PC-9 (cell line): ENCODE results near the gene TTLL7. TPM values are rescaled to one million over a fixed set of nuclear protein-coding genes. Genes with fewer than 3 reads are reported as not detected.

Experiments
- BruUV-seq: library from RNA; stranded (reverse); fragments of 400-500 nt; replicated peaks from 2 replicates; lab custom pipeline; 2021; lab: Mats Ljungman, UMichigan
- CTCF ChIA-PET: fragments of 300-600 bp; sonication (Branson Sonifier 250); formaldehyde crosslinking; loops from one replicate; lab custom pipeline; 2022; ENCODE audit warnings: antibody characterized with exemption; lab: Charles Lee
- POLR2A ChIA-PET: fragments of 300-600 bp; sonication (Branson Sonifier 250); formaldehyde crosslinking; loops from one replicate; lab custom pipeline; 2022; ENCODE audit warnings: antibody characterized with exemption; ENCODE audit not compliant: unreplicated experiment; lab: Charles Lee
- DNase-seq, 2 experiments: peaks; one replicate each; pipeline versions ENCODE4 v3.0.0 to v3.0.0-alpha.2; 2015 to 2022; ENCODE audit warnings: mixed read lengths in 1 of 2
- H2AFZ ChIP-seq: fragments of 200-600 bp; sonication (generic); 2 replicates; pipeline ENCODE4 v1.8.1; 2017; ENCODE audit warnings: antibody characterized with exemption
- H3F3A ChIP-seq: fragments of 200-600 bp; sonication (generic); 2 replicates; pipeline ENCODE4 v1.8.1; 2017; ENCODE audit warnings: antibody characterized with exemption, mild to moderate bottlenecking, low read depth; ENCODE audit not compliant: insufficient read depth
- H3K27ac ChIP-seq: fragments of 200-600 bp; sonication (generic); 2 replicates; pipeline ENCODE4 v1.6.1; 2016; ENCODE audit warnings: mixed run types
- H3K27me3 ChIP-seq: fragments of 200-600 bp; sonication (generic); 2 replicates; pipeline ENCODE4 v1.6.1; 2016; ENCODE audit warnings: low read depth, mixed run types; ENCODE audit not compliant: insufficient read depth
- H3K36me3 ChIP-seq: fragments of 200-600 bp; sonication (generic); 2 replicates; pipeline ENCODE4 v1.6.1; 2016; ENCODE audit warnings: low read depth, mixed run types
- H3K4me1 ChIP-seq: fragments of 200-600 bp; sonication (generic); replicated peaks from 2 replicates; pipeline ENCODE4 v1.6.1; 2016; ENCODE audit warnings: mixed run types; ENCODE audit not compliant: insufficient read depth
- H3K4me2 ChIP-seq: fragments of 200-600 bp; sonication (generic); 2 replicates; pipeline ENCODE4 v1.6.1; 2017; ENCODE audit warnings: mixed run types
- H3K4me3 ChIP-seq: fragments of 200-600 bp; sonication (generic); 2 replicates; pipeline ENCODE4 v1.6.1; 2016; ENCODE audit warnings: mixed run types
- H3K79me2 ChIP-seq: fragments of 200-600 bp; sonication (generic); 2 replicates; pipeline ENCODE4 v1.6.1; 2017; ENCODE audit warnings: low read depth, mixed run types
- H3K9me2 ChIP-seq: fragments of 200-600 bp; sonication (generic); 2 replicates; pipeline ENCODE4 v1.8.1; 2017; ENCODE audit warnings: mild to moderate bottlenecking; ENCODE audit not compliant: insufficient read depth
- H3K9me3 ChIP-seq: fragments of 200-600 bp; sonication (generic); 2 replicates; pipeline ENCODE4 v1.8.1; 2016; ENCODE audit warnings: low read depth; ENCODE audit not compliant: insufficient read depth
- H4K20me1 ChIP-seq: fragments of 200-600 bp; sonication (generic); 2 replicates; pipeline ENCODE4 v1.8.1; 2017; ENCODE audit not compliant: insufficient read depth
- EZH2 ChIP-seq: fragments of 200-600 bp; sonication (generic); IDR thresholded peaks from 2 replicates; pipeline ENCODE4 v1.8.0; 2017; ENCODE audit warnings: antibody characterized with exemption, low read depth
- intact Hi-C: fragments of 100-400 bp; cut with micrococcal nuclease; formaldehyde crosslinking; loops from one replicate; pipeline ENCODE4 v1.10.0; 2022; ENCODE audit not compliant: unreplicated experiment
- total RNA-seq: library from RNA; stranded (reverse); gene quantifications from 2 replicates; pipeline ENCODE4 v1.2.3, GENCODE V29; 2021
- TF ChIP-seq, protein P1 (sequence below): fragments of 200-600 bp; sonication (generic); conservative IDR thresholded peaks from 2 replicates; pipeline ENCODE4 v1.6.1; 2017; ENCODE audit warnings: mixed run types, antibody characterized with exemption, mild to moderate bottlenecking, moderate library complexity

Gene TTLL7
- total RNA-seq, 1 experiment from 2014 or later: 4.1 TPM

DNA sequence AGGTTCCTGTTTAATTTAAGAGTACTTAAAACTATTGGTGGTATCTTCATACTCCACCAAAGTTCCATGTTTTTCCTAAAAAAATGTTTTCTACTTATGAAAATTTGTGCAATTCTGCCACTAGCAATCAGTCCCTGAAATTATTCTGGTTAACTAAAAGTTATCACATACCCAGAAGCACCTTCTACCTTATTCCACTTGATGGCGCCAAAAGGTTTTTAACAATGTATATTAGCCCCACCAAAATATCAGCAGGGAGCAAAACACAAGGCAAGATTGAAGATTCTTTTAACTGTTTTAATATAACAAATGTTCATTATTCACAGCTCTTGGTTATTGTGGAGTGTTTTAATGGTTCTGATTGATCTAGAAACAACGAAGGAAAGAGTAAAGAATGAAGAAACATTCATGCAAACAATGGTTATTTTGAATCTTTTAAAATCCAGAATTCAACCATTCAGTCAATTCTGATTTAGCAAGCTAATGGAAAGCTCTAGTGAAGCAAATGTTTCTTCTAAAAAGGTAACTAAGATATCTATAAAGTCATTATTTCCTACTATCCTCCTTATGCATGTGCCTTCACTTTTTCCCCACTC, 67.2 kb downstream of the TTLL7 start:
- DNase-seq: peak in 1 of 2 experiments; percentile 6
- Histone ChIP-seq H3K27me3 (no peaks in the 10 kb centered on the region), H2AFZ (no peak overlapping the region), H3K9me3 (no peaks in the 10 kb centered on the region), H3K4me3 (no peak overlapping the region), H4K20me1 (no peaks in the 10 kb centered on the region), H3K27ac (no peak overlapping the region), H3K36me3 (no peaks in the 10 kb centered on the region), H3K4me2 (no peak overlapping the region), H3K4me1 (no peaks in the 10 kb centered on the region), H3K9me2 (no peaks in the 10 kb centered on the region), H3F3A (no peaks in the 10 kb centered on the region), H3K79me2 (no peaks in the 10 kb centered on the region)
- ChIA-PET POLR2A (interaction anchor here (0.7 kb wide), 1 partner anchor 501 kb away, joined by 3 read pairs; no protein-coding TSS in a partner anchor), CTCF (no interaction called here)
- intact Hi-C loops: loop anchor here (1.0 to 5.0 kb wide), 4 partner anchors 192 to 841 kb away; no protein-coding TSS in a partner anchor
- no peak for TF ChIP-seq EZH2
- TF ChIP-seq, protein P1, sequence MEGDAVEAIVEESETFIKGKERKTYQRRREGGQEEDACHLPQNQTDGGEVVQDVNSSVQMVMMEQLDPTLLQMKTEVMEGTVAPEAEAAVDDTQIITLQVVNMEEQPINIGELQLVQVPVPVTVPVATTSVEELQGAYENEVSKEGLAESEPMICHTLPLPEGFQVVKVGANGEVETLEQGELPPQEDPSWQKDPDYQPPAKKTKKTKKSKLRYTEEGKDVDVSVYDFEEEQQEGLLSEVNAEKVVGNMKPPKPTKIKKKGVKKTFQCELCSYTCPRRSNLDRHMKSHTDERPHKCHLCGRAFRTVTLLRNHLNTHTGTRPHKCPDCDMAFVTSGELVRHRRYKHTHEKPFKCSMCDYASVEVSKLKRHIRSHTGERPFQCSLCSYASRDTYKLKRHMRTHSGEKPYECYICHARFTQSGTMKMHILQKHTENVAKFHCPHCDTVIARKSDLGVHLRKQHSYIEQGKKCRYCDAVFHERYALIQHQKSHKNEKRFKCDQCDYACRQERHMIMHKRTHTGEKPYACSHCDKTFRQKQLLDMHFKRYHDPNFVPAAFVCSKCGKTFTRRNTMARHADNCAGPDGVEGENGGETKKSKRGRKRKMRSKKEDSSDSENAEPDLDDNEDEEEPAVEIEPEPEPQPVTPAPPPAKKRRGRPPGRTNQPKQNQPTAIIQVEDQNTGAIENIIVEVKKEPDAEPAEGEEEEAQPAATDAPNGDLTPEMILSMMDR: peak; percentile 89
- no TSS peak for BruUV-seq

DNA sequence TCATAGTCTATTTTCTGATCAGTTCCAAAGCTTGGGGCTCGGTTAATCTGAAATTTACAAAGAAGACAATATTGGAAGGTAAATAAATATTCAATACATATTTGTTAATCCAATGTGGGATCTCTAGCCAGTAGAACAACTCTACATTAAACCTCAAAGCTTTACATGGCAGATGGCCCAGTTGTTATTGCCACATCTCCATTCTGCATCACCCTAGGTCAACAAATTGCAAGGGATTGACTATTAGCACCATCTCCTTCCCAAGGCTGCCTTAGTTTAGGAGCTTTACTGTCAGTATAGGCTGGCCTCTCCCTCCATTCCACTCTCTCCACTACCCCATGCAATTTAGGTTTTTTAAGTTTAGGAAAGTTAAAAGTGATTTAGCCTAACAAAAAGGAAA, 69.7 kb downstream of the TTLL7 start:
- intact Hi-C loops: no loop called here
- no peaks in the 10 kb centered on the region for H3K36me3 ChIP-seq
- TF ChIP-seq, protein P1: no peak
- TF ChIP-seq EZH2: no peak
- H3F3A ChIP-seq: no peaks in the 10 kb centered on the region
- POLR2A ChIA-PET: interaction anchor here (0.7 kb wide), 1 partner anchor 704 kb away, joined by 4 read pairs; no protein-coding TSS in a partner anchor
- BruUV-seq: no TSS peak
- H3K9me3 ChIP-seq: no peaks in the 10 kb centered on the region
- no peak for DNase-seq
- H3K79me2 ChIP-seq: no peaks in the 10 kb centered on the region
- no peak overlapping the region for H3K4me3 ChIP-seq
- CTCF ChIA-PET: no interaction called here
- H4K20me1 ChIP-seq: no peaks in the 10 kb centered on the region
- H3K4me2 ChIP-seq: no peak overlapping the region
- H3K27ac ChIP-seq: no peak overlapping the region
- H3K27me3 ChIP-seq: no peaks in the 10 kb centered on the region
- H3K4me1 ChIP-seq: no peaks in the 10 kb centered on the region
- H3K9me2 ChIP-seq: no peaks in the 10 kb centered on the region
- no peak overlapping the region for H2AFZ ChIP-seq

DNA sequence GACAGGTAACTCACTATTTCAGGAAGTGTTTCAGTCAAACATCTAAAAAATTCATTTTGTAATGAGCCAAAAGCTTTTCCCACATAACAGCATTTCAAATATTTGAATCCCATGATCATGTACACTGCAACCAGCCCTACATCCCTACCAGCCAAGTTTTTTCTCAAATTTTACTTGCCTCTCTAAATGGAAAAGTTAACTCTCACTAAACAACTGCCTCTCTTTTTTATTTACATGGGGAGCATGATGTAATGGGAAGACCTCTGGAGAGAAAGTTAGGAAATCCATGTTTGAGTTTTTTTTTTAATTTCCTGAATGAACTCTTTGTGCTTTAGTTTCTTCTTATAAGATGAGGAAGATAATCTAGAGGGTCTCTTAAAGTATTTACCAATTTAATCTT, 70.5 kb downstream of the TTLL7 start:
- Histone ChIP-seq H3K27me3 (no peaks in the 10 kb centered on the region), H3K27ac (no peak overlapping the region), H4K20me1 (no peaks in the 10 kb centered on the region), H3K4me3 (no peak overlapping the region), H3K79me2 (no peaks in the 10 kb centered on the region), H3K4me2 (no peak overlapping the region), H3K9me2 (no peaks in the 10 kb centered on the region), H3K36me3 (no peaks in the 10 kb centered on the region), H3F3A (no peaks in the 10 kb centered on the region), H3K4me1 (no peaks in the 10 kb centered on the region), H3K9me3 (no peaks in the 10 kb centered on the region), H2AFZ (no peak overlapping the region)
- DNase-seq: no peak
- intact Hi-C loops: no loop called here
- ChIA-PET POLR2A (interaction anchor here (0.7 kb wide), 1 partner anchor 704 kb away, joined by 4 read pairs; no protein-coding TSS in a partner anchor), CTCF (no interaction called here)
- no TSS peak for BruUV-seq
- no peak for TF ChIP-seq EZH2
- TF ChIP-seq, protein P1: no peak
